HG03521 (cell line): ENCODE results near the gene LTBP3.
"Not testable (repeated sequence)": the region's sequence is repeated elsewhere in the genome, so short reads cannot be mapped to it uniquely, and the experiment has no call there.

Source experiments
- ATAC-seq: cut with Tn5 transposase; IDR thresholded peaks from one replicate; pipeline ENCODE4 v1.9.1; 2021; ENCODE audit warnings: mild to moderate bottlenecking, moderate library complexity; ENCODE audit not compliant: unreplicated experiment

The LTBP3 gene

GRCh38 chr11:65538232-65538914 lies 19.8 kb downstream of the LTBP3 start:
- no peak for ATAC-seq

- ATAC-seq: no peak
Measured at GRCh38 chr11:65537620-65538231, 20.4 kb downstream of the LTBP3 start.

- no peak for ATAC-seq
Measured at GRCh38 chr11:65537296-65537597, 20.9 kb downstream of the LTBP3 start.

GRCh38 chr11:65536412-65537295 lies 21.5 kb downstream of the LTBP3 start:
- no peak for ATAC-seq

- no peak for ATAC-seq
Measured at GRCh38 chr11:65535102-65535501, 23.1 kb downstream of the LTBP3 start.

- no peak for ATAC-seq
Measured at GRCh38 chr11:65532388-65533064, 25.6 kb downstream of the LTBP3 start.

- ATAC-seq: no peak
Measured at GRCh38 chr11:65530157-65530496, 28.0 kb downstream of the LTBP3 start.

- no peak for ATAC-seq
Measured at GRCh38 chr11:65529475-65530156, 28.5 kb downstream of the LTBP3 start.

- ATAC-seq: no peak
Measured at GRCh38 chr11:65528819-65529350, 29.3 kb downstream of the LTBP3 start.

GRCh38 chr11:65526744-65527143 lies 31.4 kb downstream of the LTBP3 start:
- ATAC-seq: no peak

- no peak for ATAC-seq
Measured at GRCh38 chr11:65525546-65526480, 32.3 kb downstream of the LTBP3 start.

GRCh38 chr11:65524741-65525545 lies 33.2 kb downstream of the LTBP3 start, which contains the start of gene SCYL1:
SCYL1 (plus strand) TSS chr11:65525083; CDS start chr11:65525154, 71 bp downstream.
- peak; percentile 72 for ATAC-seq

GRCh38 chr11:65524014-65524740 lies 34.0 kb downstream of the LTBP3 start:
- no peak for ATAC-seq

GRCh38 chr11:65523631-65523968 lies 34.6 kb downstream of the LTBP3 start:
- not testable (repeated sequence) for ATAC-seq

- ATAC-seq: not testable (repeated sequence)
Measured at GRCh38 chr11:65522718-65523630, 35.2 kb downstream of the LTBP3 start.

GRCh38 chr11:65521777-65522521 lies 36.2 kb downstream of the LTBP3 start:
- ATAC-seq: not testable (repeated sequence)
